Amniotic epithelial cell (primary cell): Measurements from ENCODE around the gene GNAI1.

Source experiments
- DNase-seq: peaks from one replicate; pipeline ENCODE4 v3.0.0-alpha.2; 2010; ENCODE audit warnings: low read depth

GNAI1 gene

DNA sequence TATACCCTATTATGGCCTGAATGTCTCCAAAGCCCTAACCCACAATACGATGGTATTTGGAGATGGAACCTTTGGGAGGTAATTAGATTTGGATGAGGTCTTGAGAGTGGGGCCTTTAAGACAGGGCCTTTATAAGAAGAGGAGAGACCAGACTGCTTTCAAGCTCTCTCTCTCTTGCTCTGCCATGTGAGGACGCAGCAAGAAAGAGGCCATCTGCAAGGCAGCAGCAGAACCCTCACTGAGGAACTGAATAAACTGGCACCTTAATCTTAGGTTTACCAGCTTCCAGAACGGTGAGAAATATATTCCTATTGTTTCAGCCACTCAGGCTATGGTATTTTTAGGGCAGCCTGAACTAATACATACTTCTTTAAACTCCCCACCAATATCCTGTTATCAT lies 2.0 kb upstream of the GNAI1 start:
- no peak for DNase-seq

DNA sequence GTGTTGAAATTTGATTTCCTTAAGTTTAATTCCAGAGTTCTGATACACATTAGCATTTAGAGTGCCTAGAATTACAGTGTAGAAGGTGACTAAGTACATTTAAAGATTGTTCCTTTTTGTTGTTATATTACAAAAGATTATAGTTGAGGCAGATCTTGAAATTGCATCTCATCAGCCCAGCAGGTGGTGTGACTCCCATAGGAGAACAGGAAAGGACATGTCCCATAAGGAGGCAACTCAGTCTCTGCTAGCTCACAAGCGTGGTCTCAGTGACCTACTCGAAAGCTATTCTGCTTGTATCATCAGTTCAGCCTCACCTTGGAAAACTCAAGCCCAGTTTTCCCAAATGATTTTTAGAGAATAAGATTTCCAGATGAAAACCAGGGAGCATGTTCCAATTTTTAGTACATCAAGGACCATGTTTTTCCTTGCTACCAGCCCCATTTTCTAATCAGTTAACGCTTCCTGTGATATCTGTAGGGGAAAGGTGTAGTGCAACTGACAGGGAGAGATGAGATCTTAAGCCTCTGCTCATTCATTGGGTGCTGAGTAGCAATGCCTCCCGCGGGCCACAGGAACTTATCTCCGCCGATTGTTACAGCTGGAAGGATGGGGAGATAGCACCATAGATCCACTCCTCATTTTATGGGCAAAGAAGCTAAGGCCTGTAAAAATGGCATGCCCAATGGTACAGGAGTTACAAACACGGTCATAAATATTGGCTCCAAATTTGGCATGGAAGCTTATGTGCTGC lies 1.1 kb upstream of the GNAI1 start:
- DNase-seq = peak; percentile 30

DNA sequence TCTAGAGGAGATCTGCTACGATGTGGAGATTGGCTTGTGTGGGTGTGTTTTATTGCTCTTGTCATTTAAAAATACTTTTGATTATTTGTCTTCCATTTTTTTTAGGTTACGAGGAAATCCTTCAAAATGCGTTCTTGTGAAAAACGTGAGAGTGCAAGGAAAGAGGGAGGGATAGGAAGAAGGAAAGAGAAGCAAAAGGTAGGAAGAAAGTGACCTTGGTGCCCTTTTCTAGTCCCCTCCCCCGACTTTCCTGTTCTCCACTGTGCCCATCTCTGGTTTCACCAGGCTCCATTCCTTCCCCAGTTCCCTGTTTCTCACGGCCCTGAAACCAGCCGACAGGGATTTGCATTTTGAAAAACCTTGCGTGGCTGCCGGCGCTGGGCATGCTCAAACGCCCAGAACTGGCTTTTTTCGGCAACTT lies 506 bp upstream of the GNAI1 start:
- DNase-seq = no peak

DNA sequence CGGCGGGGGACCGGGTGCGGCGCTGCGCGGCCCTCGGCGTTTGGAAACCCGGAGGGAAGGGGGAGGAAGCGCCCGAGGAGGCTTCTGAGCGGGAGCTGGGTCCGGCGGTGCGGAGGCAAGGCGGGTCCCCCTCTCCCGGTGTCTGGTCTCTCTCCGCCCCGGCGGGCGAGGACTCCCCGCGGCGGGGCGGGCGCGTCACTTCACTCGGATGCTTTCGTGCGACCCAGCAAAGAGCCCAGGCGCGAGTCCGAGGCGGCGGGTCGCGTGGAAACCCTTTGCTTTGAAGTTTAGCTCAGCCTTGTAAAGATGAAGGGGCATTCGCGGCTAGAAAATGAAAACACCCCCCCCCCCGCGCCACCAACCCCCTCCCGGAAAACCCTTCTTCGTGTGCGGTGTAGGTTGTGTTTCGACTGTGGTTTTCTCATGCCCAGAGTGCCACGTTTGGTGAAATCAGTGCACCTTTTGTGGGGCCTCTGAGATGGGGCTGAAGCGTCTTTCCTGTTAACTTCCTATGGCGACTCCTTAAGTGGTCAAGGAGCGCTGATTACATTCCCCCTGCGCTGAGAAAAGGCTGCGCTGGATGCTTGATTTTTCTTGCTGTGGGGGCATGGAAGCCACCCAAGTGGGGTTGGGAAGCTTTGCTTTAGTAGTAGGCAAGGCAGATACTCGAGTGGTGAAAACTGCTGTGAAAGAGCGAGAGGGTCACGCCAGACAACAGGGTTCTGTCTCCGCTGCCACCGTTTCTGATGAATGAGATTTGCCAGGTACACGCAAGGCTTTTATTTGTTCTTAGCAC lies 876 bp downstream of the GNAI1 start:
- DNase-seq = peak; percentile 41

DNA sequence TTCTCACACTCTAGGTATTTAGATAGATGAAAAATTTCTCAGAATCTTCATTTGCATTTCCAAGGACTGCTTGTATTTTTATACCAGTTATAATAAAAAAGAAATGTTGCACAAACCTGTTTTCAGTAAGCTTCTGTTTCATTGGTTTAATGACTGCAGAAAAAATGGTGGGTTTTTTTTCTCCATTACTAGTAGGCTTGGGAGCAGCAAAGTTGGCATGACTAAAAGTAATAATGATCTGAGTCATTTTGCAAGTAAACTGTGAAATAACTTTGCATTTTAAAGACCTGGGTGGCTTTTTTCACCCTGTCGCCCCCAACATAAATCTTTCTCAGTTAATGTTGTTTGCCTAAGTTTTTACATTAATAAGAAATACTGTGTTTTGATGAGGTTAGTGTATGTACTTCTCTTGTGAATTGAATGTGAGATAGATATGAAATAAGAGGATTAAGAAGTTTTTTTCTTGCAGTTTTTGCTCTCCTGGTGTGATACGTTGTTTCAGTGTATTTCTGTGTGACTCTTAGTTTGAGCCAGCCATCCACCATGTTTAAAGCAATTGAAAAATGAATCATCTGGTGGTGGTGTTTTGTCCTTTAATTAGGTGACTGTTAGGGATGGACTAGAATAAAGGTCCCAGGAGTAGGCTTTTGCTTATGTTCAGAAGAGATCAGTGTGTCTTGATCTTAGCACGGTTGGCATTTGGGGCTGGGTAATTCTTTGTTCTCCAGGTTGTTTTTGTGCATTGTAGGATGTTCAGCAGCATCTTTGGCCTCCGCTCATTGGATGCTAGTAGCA lies 1.8 kb downstream of the GNAI1 start:
- DNase-seq = peak; percentile 65

DNA sequence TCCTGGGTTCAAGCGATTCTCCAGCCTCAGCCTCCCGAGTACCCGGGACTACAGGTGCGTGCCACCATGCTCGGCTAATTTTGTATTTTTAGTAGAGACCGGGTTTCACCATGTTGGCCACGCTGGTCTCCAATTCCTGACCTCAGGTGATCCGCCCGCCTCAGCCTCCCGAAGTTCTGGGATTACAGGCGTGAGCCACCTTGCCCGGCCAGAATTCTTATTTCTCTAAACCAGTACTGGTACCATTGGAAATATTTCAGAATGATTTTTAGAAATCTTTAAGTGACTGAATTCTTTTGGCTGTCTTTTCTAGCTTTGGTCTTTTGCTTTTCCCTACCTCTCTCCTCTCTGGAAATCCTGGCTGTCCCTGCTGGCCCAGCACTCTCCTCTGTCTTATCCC lies 2.8 kb downstream of the GNAI1 start:
- DNase-seq = no peak

DNA sequence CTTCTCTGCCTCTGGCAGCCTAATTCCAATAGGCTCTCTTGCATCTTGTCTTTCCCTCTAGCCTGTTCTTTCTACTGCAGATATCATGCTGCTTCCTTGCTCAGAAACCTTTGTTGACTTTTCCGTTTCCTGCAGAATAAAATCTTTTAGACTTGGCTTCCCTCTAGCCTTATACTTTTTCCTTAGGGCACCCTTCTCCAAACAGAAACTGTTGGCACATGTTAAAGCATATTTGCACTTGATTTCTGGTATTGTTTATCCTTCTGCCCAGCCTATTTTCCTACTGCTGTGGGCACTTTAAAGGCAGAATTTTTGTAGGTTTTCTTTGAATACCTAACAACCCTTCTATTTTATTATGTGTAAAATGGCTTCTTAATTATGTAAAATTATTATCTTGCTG lies 4.6 kb downstream of the GNAI1 start:
- no peak for DNase-seq

DNA sequence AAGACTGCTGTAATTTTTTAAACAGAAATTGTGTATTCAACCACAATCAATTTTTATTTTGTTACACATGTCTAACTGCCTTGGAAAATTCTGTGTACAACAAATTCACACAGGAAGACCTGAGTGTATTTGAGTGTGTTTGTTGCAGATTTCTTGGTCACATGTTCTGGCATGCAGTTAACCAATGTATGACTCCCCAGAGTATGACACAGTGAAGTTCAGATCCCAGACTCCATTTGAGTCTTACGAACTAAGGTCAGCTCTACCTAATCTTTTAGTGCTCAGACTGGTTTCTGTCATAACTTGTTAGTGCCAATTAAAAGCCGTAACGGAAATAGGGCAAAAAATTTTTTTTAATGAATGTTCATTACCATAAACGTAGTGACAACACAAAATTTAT lies 5.8 kb downstream of the GNAI1 start:
- no peak for DNase-seq

DNA sequence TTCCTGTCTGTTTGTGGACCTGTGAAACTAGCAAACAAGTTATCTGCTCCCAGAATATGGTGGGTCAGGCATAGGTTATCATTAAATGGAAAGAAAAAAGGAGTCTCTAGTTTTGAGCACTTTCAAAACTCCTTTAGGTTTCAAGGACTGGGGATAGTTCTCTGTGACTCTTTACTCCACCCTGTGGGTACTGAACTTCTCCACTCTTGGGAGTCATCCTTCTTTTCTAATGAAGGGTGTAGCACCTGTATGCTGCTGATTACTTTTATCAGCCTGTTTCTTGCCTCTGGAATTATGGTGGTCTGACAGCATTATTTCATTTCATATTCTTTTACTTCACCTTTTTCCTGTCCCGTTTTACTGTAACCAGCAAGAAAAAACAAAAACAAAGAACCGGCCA lies 6.7 kb downstream of the GNAI1 start:
- DNase-seq = no peak

- DNase-seq = no peak
These were observed 8.4 kb downstream of the GNAI1 start for GRCh38 chr7:80142853-80143580.

DNA sequence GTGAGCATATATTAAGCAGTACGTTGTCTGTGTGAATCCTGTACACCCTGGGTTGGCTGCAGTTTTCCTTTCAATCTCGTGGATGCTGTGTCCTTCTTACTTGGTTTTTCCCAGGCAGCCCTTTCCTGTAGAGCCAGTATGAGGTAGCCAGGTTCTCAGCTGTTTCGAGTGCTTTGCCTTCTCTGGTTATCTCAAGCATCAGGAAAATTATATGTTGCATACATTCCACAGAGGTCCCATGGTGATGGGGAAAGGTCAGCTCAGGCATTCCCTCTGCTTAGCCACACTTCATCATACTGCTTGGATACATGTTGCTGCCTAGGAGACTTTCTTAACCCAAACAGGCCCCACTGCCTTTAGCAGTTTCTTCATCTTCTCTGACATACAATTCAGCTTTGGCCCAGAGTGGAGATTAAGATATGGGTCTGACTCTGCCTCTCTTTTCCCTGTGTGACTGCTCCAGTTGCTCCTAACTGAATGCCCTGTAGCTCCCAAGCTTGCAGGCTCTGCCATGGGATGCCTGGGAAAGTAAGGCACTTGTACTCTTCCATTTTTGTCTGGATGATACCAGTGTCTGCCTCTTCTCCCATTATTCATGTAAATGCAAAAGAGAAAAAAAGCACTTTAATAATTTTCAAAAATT lies 11.3 kb downstream of the GNAI1 start:
- DNase-seq = peak; percentile 90

DNA sequence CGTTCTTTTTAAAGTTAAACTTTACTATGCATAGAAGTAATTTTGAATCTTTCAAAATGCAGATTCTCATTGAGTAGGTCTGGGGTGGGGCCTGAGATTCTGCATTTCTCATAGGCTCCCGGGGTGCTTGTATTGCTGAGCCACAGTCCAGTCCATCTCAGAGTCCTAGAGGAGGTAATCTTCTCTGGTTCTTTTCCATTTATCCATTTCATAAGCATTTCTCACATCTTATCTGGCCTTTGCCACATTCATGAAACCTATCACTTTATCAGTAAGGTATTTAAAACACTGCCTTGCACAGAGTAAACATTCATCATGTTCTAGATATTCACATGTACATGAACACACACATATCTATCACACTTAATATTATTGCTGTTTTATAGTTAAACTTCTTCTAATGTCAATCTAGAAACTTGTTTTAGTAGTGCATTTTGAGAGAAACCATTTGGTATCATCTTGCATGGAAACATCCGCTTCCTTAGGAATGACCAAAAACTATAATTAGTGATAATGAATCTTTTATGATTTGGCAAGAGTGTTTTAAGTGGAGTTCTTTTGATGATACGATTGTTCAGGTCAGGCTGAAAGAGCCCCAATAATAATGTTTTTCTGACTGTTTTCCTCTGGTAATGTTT lies 12.0 kb downstream of the GNAI1 start:
- peak; percentile 70 for DNase-seq

GRCh38 chr7:80147543-80148391 lies 13.1 kb downstream of the GNAI1 start:
- peak; percentile 98 for DNase-seq

DNA sequence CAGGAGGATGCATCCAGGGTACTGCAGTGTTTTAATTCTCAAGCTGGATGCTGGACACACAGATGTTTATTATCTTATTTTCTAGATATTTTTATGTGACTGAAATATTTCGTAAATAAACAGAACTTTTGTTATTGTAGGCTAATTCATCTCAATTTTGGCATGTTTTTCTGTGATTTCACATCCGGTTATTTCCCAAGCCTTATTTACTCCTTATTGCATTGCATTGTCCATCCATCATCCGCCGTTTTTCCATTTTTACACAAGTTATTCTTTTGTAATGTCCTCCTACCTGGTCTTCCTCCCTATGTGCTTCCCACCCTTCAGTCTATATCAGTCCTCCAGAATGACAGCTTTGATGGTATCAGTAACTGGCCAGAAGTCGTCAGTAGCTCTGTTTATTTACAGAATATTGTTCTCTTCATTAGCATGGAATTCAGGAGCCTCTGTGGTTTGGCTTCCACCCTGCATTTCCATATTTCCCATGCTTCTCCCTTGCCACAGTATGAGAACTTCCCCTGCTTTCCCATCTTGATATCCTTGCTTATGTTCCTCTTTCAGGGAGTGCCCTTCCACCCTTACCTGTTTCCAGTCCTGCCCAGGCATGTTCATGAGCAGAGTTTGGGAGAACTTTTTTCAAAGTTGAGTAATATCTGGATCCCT lies 16.1 kb downstream of the GNAI1 start:
- peak; percentile 91 for DNase-seq

DNA sequence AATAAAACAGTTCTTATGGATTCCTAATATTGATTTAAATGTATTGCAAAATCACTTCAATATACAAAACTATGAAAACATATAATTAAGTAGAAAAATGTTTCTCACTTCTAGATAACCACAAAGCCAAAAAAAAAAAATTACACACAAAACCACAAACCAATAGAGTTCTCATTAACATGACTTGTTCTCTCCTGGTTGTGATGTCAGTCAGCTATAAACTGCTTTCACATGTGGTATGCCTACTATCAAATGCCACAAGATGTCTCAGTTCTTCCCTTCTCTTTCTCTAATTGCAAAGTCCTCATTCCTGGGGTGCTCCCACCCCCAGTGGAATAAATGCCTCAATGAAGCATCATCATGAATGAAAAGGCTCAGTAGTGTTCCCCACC lies 16.6 kb downstream of the GNAI1 start:
- DNase-seq = peak; percentile 86

- DNase-seq = peak; percentile 66
These were observed 18.8 kb downstream of the GNAI1 start for GRCh38 chr7:80153446-80153845.

DNA sequence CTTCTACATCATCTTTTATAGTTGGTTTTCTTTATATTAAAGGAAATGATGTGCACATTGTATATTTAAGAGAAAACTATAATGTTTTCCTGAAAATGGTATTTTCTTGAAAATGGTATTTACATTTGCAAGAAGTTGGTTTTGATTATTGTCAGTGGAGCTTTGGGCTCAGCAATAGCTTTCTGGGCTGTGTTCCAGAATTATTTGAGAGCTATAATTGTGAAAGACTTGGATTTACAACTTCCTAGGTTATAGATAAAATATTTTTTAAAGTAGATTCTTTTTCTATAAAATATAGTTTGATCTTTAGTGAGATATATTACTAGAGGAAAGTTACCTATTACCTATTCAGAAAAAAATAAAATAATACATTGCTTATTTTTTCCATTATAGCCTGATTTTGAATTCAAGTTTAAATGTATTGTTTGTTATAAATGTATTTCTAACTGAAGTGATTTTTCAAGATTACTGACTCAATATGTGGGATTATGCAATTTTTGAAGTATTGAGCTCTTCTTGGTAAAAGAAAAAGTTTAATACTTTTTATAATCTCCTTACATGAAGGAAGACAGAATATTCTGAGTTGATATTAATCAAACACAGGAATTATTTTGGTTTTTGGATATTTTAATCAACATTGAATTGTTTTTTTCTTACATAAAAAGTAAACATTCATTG lies 20.2 kb downstream of the GNAI1 start:
- peak; percentile 76 for DNase-seq

DNA sequence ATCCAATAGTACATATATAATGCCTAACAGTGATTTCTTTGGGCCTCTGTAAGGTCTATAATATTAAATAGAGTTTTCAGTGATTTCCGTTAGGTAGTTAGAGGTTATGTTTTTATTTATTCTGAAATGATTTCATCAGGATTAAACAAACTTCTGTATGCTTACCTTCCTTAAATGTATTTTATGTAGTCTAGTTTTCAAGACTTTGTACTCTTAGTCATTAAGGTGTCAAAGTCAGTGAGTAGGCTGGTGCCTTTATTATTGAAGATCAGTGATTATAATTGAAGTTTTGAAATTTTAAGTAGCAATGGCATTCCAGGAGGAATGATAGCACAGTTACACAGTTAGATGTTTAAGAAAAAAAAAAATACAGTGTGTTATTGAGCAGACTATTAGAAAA lies 20.7 kb downstream of the GNAI1 start:
- DNase-seq = no peak

DNA sequence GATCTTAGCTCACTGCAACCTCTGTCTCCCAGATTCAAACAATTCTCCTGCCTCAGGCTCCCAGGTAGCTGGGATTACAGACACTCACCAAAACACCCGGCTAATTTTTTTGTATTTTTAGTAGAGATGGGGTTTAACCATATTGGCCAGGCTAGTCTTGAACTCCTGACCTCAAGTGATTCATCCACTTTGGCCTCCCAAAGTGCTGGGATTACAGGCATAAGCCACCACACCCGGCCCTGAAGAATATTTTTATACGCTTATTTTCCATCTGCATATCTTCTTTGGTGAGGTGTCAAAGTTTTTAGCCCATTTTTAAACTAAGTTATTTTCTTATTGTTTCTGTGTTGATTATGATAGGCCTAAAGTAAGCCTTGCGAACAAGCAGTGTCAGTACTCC lies 23.1 kb downstream of the GNAI1 start:
- DNase-seq = peak; percentile 34
